ENCODE measurements around the gene SPACDR. TPM values are rescaled to one million over a fixed set of nuclear protein-coding genes. Genes with fewer than 3 reads are reported as not detected.
A peak's percentile ranks its signal among the peaks of the same experiment; 100 is the strongest.

The SPACDR gene
- total RNA-seq, 4 donors from 2014 or later, result 1.5 to 2.1 (median 1.8) TPM; not detected in 1

DNA sequence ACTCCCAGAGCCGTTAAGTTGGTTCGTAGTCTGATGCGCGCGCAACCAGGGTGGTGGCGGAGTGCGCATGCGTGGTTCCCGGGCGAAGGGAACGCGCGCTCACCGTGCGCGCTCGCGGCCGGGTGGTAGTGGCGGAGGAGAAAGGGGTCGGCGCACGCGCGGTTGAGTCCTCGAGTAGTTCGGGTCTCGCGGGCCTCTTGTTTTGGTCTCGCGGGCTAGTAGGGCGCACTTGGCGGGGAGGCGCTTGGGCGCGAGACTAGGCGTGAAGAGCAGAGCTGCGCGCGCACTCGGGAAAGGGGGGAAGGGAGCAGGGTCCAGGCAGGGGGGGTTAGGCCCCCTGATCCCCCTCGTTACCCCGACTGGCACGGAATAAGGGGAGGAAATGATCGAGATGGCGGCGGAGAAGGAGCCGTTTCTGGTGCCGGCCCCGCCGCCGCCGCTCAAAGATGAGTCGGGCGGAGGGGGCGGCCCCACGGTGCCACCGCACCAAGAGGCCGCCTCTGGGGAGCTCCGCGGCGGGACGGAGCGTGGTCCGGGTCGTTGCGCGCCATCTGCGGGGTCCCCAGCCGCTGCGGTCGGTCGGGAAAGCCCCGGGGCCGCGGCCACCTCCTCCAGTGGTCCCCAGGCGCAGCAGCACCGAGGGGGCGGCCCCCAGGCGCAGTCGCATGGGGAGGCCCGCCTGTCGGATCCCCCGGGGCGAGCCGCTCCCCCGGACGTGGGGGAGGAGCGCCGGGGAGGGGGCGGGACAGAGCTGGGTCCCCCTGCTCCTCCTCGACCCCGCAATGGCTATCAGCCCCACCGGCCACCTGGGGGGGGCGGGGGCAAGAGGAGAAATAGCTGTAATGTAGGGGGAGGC, 34.2 kb downstream of the SPACDR start, which contains the start of gene MEPCE:
Gene MEPCE (plus strand): TSS at position 195 of the 856 bp plus-strand sequence. CDS start 188 bp downstream, at position 383.
- TF ChIP-seq POLR2A (IDR thresholded peaks at IDR 0.05) (peak; percentile 20 to 86), EP300 (IDR thresholded peaks at IDR 0.05) (peak in 1 of 2 donors; percentile 62)
- TF ChIP-seq, protein P1, sequence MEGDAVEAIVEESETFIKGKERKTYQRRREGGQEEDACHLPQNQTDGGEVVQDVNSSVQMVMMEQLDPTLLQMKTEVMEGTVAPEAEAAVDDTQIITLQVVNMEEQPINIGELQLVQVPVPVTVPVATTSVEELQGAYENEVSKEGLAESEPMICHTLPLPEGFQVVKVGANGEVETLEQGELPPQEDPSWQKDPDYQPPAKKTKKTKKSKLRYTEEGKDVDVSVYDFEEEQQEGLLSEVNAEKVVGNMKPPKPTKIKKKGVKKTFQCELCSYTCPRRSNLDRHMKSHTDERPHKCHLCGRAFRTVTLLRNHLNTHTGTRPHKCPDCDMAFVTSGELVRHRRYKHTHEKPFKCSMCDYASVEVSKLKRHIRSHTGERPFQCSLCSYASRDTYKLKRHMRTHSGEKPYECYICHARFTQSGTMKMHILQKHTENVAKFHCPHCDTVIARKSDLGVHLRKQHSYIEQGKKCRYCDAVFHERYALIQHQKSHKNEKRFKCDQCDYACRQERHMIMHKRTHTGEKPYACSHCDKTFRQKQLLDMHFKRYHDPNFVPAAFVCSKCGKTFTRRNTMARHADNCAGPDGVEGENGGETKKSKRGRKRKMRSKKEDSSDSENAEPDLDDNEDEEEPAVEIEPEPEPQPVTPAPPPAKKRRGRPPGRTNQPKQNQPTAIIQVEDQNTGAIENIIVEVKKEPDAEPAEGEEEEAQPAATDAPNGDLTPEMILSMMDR (IDR thresholded peaks at IDR 0.05), result no peak
- H3K27ac ChIP-seq, result peak within 1 kb of the TSS; percentile 97 to 100 (median 100)
- no peaks in the 10 kb centered on the region for H3K27me3 ChIP-seq
- DNase-seq (ENCODE audit: low spot score in 2 of 2), result peak; percentile 95 to 98
- peak within 1 kb of the TSS; percentile 74 to 97 (median 86) for H3K4me3 ChIP-seq
- WGBS, 2 donors, result 1% methylated on average over 50 of the region's 95 CpGs
- peaks cover 0 to 53% (median 24%) of the 10 kb centered on the region in 4 donors for H3K4me1 ChIP-seq
- no peaks in the 10 kb centered on the region for H3K9me3 ChIP-seq
- H3K36me3 ChIP-seq, result peaks cover 0 to 38% (median 7%) of the 10 kb centered on the region in 3 donors

DNA sequence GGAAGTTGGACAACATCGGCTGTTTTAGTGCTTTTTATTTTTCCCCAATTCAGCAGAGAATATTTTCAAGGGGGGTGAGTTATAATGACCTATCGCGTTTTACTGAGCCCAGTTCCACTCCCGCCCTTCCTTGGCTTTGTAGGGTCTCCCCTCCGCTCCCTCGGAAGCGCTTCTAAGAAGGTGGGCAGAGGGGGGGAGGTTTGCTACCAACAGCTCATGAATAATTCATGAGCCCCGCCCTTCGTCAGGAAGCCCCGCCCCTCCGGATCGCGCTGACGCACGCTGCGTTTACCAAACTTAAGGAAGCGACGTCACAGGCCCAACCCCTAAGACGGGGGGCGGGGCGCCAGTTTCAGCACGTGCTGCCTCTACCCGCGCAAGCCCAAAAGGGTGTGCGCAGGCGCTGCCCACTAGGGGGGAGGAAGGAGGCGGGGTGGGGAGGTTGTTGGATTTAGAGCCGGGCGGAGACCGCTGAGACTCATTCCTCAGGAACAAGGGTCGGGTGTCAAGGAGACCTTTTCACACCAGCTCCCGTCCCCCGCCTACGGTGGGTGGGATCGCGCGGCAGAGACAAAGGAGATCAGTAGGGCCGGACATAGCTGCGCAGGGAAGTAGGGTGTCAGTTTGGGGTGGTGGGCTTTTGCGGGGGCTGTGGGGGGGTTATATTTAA, 35.0 kb downstream of the SPACDR start:
- peak; percentile 100 for DNase-seq (ENCODE audit: low spot score in 2 of 2)
- WGBS, 2 donors, result 0 to 1% methylated on average over 37 to 38 of the region's 40 CpGs
- TF ChIP-seq EP300 (IDR thresholded peaks at IDR 0.05) (peak; percentile 99), POLR2A (IDR thresholded peaks at IDR 0.05) (peak; percentile 70 to 86)
- TF ChIP-seq, protein P1 (IDR thresholded peaks at IDR 0.05), result peak in 3 of 5 experiments; percentile 37 to 86 (median 78)
- H3K27ac ChIP-seq, result peak overlapping the region; percentile 97 to 100 (median 100)
- peak overlapping the region; percentile 74 to 97 (median 86) for H3K4me3 ChIP-seq
- peaks cover 0 to 35% (median 0%) of the 10 kb centered on the region in 3 donors for H3K36me3 ChIP-seq
- no peaks in the 10 kb centered on the region for H3K9me3 ChIP-seq
- no peaks in the 10 kb centered on the region for H3K27me3 ChIP-seq
- peaks cover 0 to 47% (median 19%) of the 10 kb centered on the region in 4 donors for H3K4me1 ChIP-seq

DNA sequence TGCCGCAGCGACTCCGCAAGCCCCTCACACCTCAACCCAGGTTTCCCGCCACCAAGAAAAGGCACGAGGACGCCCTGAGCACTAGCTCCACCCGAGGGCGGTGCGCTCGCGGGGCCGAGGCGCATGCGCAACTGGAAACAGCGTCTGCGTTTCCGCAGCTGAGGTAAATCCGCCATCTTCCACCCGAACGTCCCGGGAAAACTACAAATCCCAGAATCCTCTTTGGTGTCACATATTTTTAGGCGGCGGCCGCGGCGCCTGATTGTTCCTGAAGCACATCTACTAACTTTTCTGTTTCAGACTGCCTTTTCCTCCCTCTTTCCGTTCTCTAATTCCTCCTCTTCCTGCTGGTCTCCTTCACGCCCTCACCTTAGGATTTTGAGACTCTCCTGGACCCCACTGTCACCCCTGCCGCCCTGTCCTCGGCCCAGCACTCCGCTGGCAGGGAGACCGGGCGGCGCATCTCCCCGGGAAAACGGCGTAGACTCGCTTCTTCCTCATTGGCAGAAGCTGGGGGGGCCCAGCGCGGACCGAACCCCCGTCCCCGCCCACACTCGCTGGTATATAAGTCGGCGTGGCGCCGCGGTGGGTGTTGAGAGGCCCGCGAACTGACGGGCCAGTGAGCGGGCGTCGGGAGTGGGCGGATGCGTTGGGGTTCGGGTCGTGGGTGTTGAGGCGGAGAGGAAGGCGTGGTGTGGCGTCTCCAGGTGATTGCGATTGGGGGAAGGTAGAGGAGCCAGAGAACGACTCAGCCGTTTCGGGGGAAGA, 35.7 kb downstream of the SPACDR start, which contains the start of gene ZCWPW1:
Gene ZCWPW1 (minus strand): TSS at position 505 of the 768 bp plus-strand sequence. CDS start 8,054 bp downstream, outside the sequence.
- H3K27me3 ChIP-seq, result no peaks in the 10 kb centered on the region
- peak within 1 kb of the TSS; percentile 74 to 97 (median 86) for H3K4me3 ChIP-seq
- H3K9me3 ChIP-seq, result no peaks in the 10 kb centered on the region
- peaks cover 0 to 41% (median 19%) of the 10 kb centered on the region in 4 donors for H3K4me1 ChIP-seq
- peaks cover 0 to 28% (median 0%) of the 10 kb centered on the region in 3 donors for H3K36me3 ChIP-seq
- peak within 1 kb of the TSS; percentile 97 to 100 (median 100) for H3K27ac ChIP-seq
- 0 to 1% methylated on average over 51 to 66 of the region's 66 CpGs for WGBS, 2 donors
- TF ChIP-seq, protein P1 (IDR thresholded peaks at IDR 0.05), result peak in 1 of 5 experiments; percentile 11
- peak; percentile 96 to 100 for TF ChIP-seq POLR2A (IDR thresholded peaks at IDR 0.05)
- TF ChIP-seq EP300 (IDR thresholded peaks at IDR 0.05), result peak; percentile 89 to 100
- peak; percentile 94 to 95 for DNase-seq (ENCODE audit: low spot score in 2 of 2)

DNA sequence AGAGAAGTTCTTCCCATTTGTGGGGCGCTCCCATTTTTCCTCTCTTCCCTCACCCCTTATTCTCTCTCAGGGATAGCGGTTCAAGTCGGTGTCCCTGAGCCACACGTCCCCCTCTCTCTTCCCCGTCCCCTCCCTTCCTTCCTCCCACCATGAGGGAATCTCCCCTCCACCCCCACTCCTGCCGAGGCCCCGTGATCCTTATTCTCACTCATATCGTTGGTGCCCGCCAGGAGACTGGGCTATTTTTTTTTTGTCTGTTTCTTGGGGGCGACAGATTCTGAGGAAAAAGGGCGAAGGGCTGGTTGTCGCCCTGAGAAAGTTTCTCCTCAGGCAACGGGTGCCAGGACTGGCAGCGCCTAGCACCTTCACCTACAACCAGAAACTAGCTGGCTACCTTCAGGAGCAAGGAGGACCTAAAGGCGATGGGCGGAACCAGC, 36.3 kb downstream of the SPACDR start:
- 40 to 54% methylated on average over 14 to 15 of the region's 16 CpGs for WGBS, 2 donors
- Histone ChIP-seq H3K4me3 (peak overlapping the region; percentile 63 to 97 (median 85)), H3K27me3 (no peaks in the 10 kb centered on the region), H3K9me3 (no peaks in the 10 kb centered on the region), H3K4me1 (peaks cover 0 to 36% (median 19%) of the 10 kb centered on the region in 4 donors), H3K27ac (peak overlapping the region; percentile 97 to 100 (median 100)), H3K36me3 (peaks cover 0 to 23% (median 0%) of the 10 kb centered on the region in 3 donors)
- TF ChIP-seq EP300 (IDR thresholded peaks at IDR 0.05) (no peak), POLR2A (IDR thresholded peaks at IDR 0.05) (no peak)
- TF ChIP-seq, protein P1 (IDR thresholded peaks at IDR 0.05), result no peak
- no peak for DNase-seq (ENCODE audit: low spot score in 2 of 2)

Measured in tibial nerve (tissue), 4 donors.